HG03097 (cell line): ENCODE results near the gene SFMBT2.

ENCODE experiments used
- ATAC-seq: cut with Tn5 transposase; IDR thresholded peaks from one replicate; pipeline ENCODE4 v1.9.1; 2021; ENCODE audit not compliant: unreplicated experiment, low FRiP score

Gene SFMBT2

GRCh38 chr10:7410862-7411670 is at the start of gene SFMBT2:
Gene SFMBT2 (minus strand): TSS chr10:7411034. CDS start chr10:7381898, 29,136 bp downstream.
- ATAC-seq: peak; percentile 29

GRCh38 chr10:7460006-7460405 is 49.2 kb upstream of the SFMBT2 start:
- no peak for ATAC-seq

DNA sequence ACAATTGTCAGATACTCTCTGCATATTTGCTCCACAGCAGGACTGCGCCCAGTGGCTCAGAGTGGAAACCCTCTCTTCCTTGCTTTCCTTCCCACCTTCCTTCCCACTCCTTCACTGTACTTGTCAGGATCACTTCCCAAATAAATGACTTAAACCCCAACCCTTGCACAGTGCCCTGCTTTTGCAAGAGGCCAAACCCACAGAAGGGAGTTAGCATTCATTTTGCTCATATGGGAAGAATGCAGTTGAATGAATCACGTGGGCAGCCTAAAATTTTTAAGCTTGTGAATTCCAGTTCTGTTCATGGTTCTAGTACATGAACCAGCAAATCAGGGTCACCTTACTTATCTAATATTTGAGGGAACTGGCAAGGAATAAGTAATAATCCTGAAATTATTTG is 47.7 kb upstream of the SFMBT2 start:
- no peak for ATAC-seq

GRCh38 chr10:7457478-7458316 is 46.9 kb upstream of the SFMBT2 start:
- no peak for ATAC-seq

- no peak for ATAC-seq
Measured at GRCh38 chr10:7449063-7449695, 38.3 kb upstream of the SFMBT2 start.

DNA sequence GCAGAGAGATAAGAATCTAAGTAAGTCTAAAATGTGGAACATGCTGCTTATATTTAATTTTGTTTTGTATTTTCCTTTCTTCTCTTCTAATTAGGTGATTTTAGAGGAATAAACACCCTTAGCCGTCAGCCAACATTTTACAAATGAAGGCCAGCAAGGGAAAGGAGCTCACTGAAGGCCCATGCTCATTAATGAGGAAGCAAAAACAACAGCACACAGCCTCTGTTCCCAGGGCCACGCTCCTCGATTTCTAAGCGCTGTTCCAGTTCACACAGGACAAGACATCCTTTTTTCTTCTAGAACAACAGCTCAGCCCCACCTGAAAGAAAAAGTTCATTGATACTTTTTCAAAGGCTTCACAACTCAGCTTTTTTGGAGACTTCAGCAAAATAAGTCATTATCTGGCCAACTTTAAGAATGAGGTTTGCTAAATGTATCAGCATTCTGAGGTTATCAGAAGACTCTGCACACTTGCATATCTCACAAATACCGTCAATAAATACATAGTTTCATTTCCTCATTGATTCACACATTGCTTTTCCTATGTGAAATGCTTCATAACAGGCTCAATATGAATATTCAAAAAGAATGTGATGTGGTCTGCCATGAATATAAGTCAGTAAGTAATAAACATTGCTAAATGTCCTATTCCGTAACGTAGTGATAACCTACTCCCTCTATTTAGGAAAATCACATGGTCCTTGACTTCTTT is 34.8 kb upstream of the SFMBT2 start:
- ATAC-seq: no peak

GRCh38 chr10:7444551-7445121 is 33.8 kb upstream of the SFMBT2 start:
- ATAC-seq: peak; percentile 37

- no peak for ATAC-seq
Measured at GRCh38 chr10:7443036-7443435, 32.2 kb upstream of the SFMBT2 start.

DNA sequence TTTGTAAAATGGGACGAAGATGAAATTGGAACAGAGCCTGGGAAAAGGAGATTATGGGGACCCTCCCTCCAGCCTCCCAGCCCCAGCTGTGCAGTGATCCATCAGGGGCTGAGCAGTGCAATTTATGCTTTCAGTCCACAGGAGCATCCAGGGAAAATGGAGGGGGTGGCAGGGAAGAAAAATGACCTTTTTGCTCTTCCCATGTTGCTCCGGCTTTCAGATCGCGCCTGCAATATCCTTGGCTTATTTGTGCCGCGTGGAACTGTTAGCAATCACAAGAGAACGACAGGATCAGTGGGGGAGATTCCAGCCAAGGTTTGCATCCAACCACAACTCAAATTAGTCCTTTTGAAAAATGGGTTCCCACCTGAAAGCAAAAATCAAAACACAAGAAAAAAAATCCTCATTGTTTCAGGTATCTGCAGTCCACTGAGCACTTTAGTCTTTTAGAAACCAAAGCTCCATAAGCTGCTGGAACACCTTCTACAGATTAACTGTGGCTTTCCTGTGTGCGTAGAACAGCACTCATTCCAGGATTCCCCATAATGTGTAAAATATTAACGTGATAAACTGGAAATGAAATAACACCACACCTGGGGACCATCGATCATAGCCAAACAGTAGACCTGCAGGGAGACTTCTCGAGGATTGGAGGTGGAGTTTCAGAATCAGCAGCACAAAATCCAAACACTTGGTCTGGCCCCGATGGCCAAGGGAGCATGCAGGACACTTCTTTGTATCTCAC is 30.7 kb upstream of the SFMBT2 start:
- ATAC-seq: no peak

DNA sequence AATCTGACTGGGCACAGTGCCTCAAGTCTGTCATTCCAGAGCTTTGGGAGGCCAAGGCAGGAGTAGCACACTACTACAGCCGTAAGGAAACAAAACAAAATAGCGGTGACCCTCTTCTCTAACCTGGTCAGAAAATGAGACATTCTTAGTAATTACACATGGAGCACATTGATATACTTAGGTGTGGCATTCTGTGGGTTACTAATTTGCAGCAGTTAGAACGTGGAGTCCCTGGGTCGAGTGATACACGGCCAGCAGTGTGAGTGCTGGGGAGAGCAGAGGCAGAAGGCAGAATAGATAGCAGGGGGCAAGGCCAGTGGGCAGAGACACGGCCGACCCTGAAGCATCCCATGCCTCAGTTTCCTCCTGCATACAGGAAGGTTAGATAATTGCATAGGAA is 28.9 kb upstream of the SFMBT2 start:
- no peak for ATAC-seq

DNA sequence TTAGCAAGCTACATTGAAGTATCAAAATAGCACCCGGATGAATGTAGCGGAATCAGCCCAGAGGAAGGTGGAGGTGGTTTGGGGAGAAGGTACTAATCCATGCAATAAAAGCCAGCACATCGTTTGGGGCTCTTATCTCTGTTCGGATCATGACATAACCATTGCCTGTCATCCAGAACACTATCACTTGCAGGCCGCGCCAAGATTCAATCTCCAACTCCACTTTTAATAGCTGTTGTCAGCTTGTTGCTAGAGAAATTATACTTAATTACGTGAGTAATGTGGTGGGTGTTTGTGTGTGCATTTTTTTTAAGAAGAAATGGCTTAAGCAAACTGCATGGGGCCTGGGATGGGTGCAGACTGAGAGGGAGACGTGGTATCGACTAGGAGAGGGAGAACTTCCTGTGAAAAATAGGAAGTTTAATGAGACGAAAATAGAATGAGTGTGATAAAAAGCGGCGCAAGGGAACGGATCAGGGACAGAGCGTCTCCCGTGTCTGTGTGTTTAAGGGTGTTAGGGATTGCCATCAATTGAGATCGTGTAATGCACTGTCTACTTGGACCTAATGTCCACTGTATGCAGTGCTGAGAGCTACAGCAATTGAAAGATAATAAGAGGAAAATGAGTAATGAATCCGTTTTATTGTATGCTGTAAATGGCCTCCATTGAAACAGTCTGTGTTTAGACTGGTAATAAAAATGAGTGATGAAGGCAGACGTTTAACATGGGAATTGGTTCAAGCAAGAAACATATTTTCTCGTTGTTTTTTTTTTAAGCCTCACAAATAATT is 27.6 kb upstream of the SFMBT2 start:
- ATAC-seq: no peak

GRCh38 chr10:7436490-7437100 is 25.8 kb upstream of the SFMBT2 start:
- no peak for ATAC-seq

DNA sequence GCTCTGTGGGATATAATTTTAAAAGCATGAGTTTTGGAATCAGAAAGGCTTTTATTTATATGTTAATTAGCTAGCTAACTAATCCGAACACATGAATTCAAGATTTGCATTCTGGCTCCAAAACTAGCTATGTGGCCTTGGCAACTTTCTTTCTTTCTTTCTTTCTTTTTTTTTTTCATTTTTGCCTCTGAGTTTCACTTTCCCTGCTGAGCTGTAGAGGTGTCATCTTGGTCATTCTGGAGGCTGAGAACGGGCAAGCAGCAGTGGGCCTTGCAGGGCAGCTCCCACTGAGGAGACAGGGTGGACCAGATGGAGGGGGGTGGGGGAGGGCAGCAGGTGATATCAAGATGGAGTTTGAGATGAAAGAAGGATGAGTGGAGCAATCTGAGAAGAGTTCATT is 24.8 kb upstream of the SFMBT2 start:
- ATAC-seq: no peak

GRCh38 chr10:7434378-7434777 is 23.5 kb upstream of the SFMBT2 start:
- ATAC-seq: no peak

DNA sequence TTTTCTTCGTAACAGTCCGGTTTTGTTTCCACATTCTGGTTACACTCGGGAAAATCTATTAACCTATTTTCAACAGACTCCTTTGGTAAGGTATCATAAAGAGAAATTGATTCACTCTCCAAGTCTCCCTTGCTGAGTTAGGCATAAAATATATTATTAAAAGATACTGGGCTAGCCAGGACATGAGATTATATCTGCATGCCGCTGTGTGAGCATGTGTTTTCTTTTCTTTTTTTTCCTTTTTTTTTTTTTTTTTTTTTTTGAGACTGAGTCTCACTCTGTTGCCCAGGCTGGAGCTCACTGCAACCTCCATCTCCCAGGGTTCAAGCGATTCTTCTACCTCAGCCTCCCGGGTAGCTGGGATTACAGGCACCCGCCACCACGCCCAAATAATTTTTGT is 23.0 kb upstream of the SFMBT2 start:
- no peak for ATAC-seq

- ATAC-seq: no peak
Measured at GRCh38 chr10:7432884-7433726, 22.3 kb upstream of the SFMBT2 start.

- no peak for ATAC-seq
Measured at GRCh38 chr10:7428673-7429350, 18.0 kb upstream of the SFMBT2 start.
